ENCODE measurements around the gene TMIE. TPM values are rescaled to one million over a fixed set of nuclear protein-coding genes. Genes with fewer than 3 reads are reported as not detected.
"Not testable (repeated sequence)": the region's sequence is repeated elsewhere in the genome, so short reads cannot be mapped to it uniquely, and the experiment has no call there.

TMIE gene
- total RNA-seq, 2 experiments from 2014 or later: 1.5 to 1.6 TPM

DNA sequence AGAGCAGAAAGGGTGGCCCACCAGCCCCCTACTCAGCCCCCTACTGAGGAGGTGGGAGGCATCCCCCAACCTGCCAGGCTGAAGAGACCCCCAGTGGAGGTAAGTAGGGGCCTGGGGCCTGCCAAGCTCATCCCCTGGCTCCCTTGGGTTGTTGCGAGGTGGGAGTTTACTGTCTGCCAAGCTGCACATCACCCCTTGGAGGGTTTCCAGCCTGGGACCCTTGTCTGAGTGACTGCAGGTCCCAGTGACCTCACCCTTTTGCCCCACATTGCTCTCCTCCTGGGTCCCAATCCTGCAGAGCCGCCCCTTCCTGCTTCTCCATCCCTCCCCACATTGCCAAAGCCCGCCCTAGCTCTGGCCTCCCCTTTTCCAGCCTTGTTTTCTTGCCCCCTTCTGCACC lies 6.7 kb upstream of the TMIE start:
- DNase-seq: no peak
- intact Hi-C loops (cut with DNase I, micrococcal nuclease): loop anchor here in 1 of 2 experiments (5.0 kb wide), 1 partner anchor 688 kb away; the partner anchor contains the start of gene PTPN23
- peak overlapping the region; percentile 73 for H3K4me3 Mint-ChIP-seq
- peak overlapping the region; percentile 47 for H3K27ac Mint-ChIP-seq
- ATAC-seq: no peak
- POLR2A ChIA-PET: no interaction called here
- CTCF ChIA-PET: interaction anchor here (0.6 to 2.1 kb wide), 3 partner anchors 66 to 326 kb away, joined by 3 to 6 read pairs (median 3); no protein-coding TSS in a partner anchor
- H3K4me1 Mint-ChIP-seq: peaks cover 55% of the 10 kb centered on the region
- H3K9me3 Mint-ChIP-seq (ENCODE audit: low read depth): no peaks in the 10 kb centered on the region
- H3K36me3 Mint-ChIP-seq (ENCODE audit: low read depth): no peaks in the 10 kb centered on the region
- H3K27me3 Mint-ChIP-seq: no peaks in the 10 kb centered on the region

DNA sequence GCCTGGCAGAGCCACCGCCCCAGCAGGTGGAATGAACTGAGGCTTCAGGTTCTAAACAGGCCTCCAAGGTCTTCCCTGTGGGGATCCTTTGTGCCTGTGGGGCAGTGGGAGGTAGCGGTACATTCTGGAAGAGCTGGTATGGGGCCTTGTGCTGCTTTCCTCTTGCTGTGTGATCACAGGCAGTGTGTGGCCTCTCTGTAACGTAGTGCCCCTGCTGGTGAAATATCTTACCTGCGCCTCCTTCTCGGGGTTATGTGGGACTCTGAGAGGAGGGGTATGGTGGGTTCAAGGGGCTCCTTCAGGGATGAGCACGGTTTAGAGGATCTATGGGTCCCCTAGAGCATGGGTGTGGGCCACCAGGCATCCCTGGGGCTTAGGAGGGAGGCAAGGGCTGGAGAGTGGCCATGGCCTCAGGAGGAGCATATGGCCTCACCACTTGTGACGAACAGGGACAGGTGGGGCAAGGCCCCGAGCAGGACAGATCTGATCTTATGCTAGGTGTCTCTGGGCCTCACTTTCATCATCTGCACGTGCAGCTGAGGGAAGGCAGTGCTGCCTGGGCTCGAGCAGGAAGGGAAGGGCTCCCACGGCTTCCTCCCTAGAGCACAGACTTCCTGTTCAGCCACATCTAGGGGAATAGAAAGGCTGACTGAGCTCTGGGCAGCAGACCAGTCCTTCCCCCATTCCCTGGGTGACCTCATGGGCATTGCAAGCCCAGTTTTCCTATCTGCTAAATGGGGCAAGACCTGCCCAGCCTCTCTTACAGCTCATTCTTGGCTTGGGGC lies 5.8 kb upstream of the TMIE start:
- H3K4me1 Mint-ChIP-seq: peaks cover 56% of the 10 kb centered on the region
- ATAC-seq: peak; percentile 61
- H3K9me3 Mint-ChIP-seq (ENCODE audit: low read depth): no peaks in the 10 kb centered on the region
- ChIA-PET CTCF (interaction anchor here (0.7 to 1.4 kb wide), 3 partner anchors 118 to 214 kb away, joined by 3 to 8 read pairs (median 3); no protein-coding TSS in a partner anchor), POLR2A (no interaction called here)
- H3K36me3 Mint-ChIP-seq (ENCODE audit: low read depth): no peaks in the 10 kb centered on the region
- intact Hi-C loops (cut with DNase I, micrococcal nuclease): no loop called here
- H3K4me3 Mint-ChIP-seq: peak overlapping the region; percentile 73
- peak; percentile 69 for DNase-seq
- H3K27ac Mint-ChIP-seq: peak overlapping the region; percentile 90
- H3K27me3 Mint-ChIP-seq: no peaks in the 10 kb centered on the region

DNA sequence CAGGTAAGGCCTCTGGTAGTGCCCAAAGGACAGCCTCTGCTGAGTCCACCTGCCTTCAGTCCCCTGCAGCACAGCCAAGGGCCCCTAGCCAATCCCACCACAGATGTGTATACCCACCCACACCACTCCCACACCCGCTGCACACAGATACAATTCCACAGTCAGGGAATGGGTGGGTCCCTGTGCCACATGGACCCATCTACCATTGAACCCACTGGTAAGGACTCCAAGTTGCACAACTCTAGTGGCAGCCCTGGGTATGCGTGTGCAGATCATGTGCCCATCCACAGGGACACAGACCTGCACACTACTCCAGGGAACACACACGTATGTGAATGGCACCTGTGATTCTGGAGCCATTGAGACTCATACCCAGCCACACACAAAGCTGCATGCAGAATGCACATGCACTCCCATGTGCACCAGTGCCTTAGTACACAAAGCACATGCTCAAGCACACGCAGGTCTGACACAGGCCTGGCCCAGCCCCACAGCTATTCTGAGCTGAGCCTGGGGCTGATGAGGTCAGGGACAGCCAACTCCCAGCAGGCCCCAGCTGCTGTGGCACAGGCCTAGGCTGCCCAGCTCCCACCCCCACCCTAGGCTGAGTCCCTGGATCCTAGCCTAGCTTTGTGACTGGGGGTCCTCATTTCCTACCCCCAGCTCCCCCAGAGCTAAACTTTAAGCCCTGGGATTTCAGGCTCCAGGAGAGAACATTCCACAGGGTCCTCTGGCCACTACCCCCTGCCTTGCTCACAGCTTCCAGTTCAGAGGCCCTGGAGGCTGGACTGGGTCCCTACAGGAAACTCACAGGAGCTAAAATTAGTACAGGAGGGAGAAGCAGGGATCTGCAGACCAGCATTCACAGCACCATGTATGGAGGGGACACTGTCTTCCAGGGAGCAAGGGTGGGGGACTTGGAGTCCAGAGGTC lies 5.0 kb upstream of the TMIE start:
- DNase-seq: peak; percentile 32
- intact Hi-C loops (cut with DNase I, micrococcal nuclease): no loop called here

DNA sequence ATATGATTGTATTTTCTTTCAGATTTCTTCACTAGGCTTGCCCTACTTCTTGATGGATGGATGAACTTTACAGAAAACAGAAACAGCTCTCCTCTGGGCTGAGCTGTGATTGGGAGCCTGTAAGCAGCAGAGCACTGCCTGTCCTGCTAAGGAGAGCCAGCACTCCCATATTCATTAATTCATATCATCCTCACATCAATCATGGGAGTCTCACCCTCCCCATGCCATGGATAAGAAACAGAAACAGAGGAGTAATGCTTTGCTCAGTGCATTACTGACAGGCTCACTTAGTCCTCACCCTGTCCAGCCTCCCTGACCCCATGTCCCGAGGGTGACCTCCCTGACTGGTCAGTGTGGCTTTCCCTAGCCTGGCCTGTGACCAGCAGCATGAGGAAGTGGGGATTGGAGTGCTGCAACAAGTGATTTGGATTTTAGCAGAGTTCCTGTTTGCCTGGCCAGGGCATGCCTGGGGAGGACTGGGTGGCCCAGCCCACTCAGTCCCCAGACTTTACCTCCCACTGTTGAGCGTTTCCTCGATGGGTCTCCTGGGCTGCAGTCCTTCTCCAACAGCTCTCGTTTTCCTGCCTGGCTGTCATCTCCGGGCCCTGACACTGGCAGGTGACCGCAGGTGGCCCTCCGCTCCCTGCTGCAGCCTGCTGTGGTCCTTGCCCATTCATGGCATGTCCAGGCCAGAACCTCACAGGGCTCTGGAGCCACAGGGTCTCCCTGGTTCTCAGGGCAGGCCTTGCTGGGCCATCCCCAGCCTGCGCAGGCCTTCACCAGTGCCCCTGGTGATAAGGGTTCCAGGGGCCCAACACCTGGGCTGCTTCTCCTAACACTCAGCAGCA lies 1.3 kb upstream of the TMIE start:
- Mint-ChIP-seq H3K9me3 (ENCODE audit: low read depth) (no peaks in the 10 kb centered on the region), H3K27ac (no peak overlapping the region), H3K4me3 (no peak overlapping the region), H3K4me1 (peaks cover 32% of the 10 kb centered on the region), H3K27me3 (peaks cover 1% of the 10 kb centered on the region), H3K36me3 (ENCODE audit: low read depth) (no peaks in the 10 kb centered on the region)
- POLR2A ChIA-PET: no interaction called here
- CTCF ChIA-PET: no interaction called here
- ATAC-seq (no peak), DNase-seq (no peak)
- intact Hi-C loops (cut with DNase I, micrococcal nuclease): loop anchor here in 1 of 2 experiments (10.0 kb wide), 1 partner anchor 145 kb away; no protein-coding TSS in a partner anchor

More for the DNA sequence above, 5.0 kb upstream of the TMIE start:
- Mint-ChIP-seq H3K27ac (peak overlapping the region; percentile 90), H3K36me3 (ENCODE audit: low read depth) (no peaks in the 10 kb centered on the region), H3K27me3 (no peaks in the 10 kb centered on the region), H3K4me3 (peak overlapping the region; percentile 73), H3K9me3 (ENCODE audit: low read depth) (no peaks in the 10 kb centered on the region), H3K4me1 (peaks cover 52% of the 10 kb centered on the region)
- POLR2A ChIA-PET: interaction anchor here (0.6 kb wide), 1 partner anchor 68 kb away, joined by 3 read pairs; no protein-coding TSS in a partner anchor
- CTCF ChIA-PET: interaction anchor here (0.7 to 1.4 kb wide), 5 partner anchors 14 to 213 kb away, joined by 3 to 8 read pairs (median 3); no protein-coding TSS in a partner anchor
- no peak for ATAC-seq

DNA sequence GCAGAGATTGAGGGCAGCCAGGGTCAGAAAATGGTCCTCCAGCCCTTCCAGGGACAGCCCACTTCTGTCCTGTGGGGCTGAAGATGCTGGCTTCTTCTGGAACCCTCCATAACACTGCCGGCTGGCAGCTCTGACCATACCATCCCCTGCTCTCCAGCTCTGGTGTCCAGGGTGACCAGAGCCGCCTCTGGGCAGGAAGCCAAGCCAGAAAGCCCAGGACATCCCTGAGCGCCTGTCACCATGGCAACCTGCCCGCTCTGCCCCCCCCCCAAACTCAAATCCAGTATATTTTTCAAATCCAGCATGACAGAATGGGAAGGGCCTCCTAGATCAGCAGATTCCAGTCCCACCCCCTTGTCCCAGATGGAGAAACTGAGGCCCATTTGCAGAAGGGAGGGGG lies 420 bp upstream of the TMIE start:
- DNase-seq: no peak
- Mint-ChIP-seq H3K4me3 (no peak overlapping the region), H3K9me3 (ENCODE audit: low read depth) (no peaks in the 10 kb centered on the region), H3K4me1 (peaks cover 23% of the 10 kb centered on the region), H3K27me3 (peaks cover 1% of the 10 kb centered on the region), H3K36me3 (ENCODE audit: low read depth) (no peaks in the 10 kb centered on the region), H3K27ac (no peak overlapping the region)
- POLR2A ChIA-PET: no interaction called here
- CTCF ChIA-PET: no interaction called here
- no peak for ATAC-seq
- intact Hi-C loops (cut with DNase I, micrococcal nuclease): loop anchor here in 1 of 2 experiments (10.0 kb wide), 1 partner anchor 144 kb away; no protein-coding TSS in a partner anchor

DNA sequence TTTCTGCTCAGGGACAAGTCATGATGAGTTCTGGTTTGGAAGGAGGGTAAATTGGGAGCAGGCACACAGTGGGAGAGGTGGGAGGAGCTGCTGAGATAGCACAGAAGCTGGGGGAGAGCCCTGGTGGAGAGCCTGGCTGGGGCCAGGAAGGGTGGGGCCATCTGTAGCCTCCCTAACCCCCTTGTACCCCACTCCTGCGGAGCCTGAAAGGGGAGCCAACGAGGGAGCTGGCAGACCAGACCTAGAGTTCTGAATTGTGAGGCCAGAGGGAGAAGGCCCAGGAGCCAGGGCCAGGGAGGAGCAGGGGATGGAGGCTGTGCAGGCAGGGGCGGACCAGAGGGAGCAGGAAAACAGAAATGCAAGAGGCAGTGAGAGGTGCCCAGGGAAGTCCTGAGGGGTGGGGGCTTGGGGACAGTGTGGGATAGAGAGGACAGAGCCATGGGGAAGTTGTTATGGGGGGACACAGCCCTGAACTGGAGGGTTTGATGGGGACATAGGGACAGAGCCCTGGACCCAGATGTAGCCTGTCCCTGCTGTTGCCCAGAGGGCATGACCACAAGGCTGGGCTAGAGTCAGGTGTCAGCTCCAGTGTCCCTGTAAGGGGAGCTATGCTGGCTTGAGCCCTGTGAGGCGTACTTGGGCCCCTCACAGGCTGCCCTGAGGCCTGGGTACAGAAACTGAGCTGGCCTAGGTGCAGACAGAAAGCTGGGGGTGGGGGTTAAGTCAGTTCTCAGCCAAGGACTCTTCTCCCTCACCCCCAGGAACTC lies 1.2 kb downstream of the TMIE start:
- intact Hi-C loops (cut with DNase I, micrococcal nuclease): loop anchor here in 1 of 2 experiments (10.0 kb wide), 1 partner anchor 142 kb away; no protein-coding TSS in a partner anchor
- Mint-ChIP-seq H3K27me3 (peaks cover 1% of the 10 kb centered on the region), H3K4me3 (no peak overlapping the region), H3K36me3 (ENCODE audit: low read depth) (no peaks in the 10 kb centered on the region), H3K27ac (no peak overlapping the region), H3K4me1 (peaks cover 16% of the 10 kb centered on the region), H3K9me3 (ENCODE audit: low read depth) (no peaks in the 10 kb centered on the region)
- POLR2A ChIA-PET: no interaction called here
- DNase-seq (no peak), ATAC-seq (no peak)
- CTCF ChIA-PET: interaction anchor here (0.8 to 2.3 kb wide), 7 partner anchors 16 to 207 kb away, joined by 3 to 12 read pairs (median 3); no protein-coding TSS in a partner anchor

DNA sequence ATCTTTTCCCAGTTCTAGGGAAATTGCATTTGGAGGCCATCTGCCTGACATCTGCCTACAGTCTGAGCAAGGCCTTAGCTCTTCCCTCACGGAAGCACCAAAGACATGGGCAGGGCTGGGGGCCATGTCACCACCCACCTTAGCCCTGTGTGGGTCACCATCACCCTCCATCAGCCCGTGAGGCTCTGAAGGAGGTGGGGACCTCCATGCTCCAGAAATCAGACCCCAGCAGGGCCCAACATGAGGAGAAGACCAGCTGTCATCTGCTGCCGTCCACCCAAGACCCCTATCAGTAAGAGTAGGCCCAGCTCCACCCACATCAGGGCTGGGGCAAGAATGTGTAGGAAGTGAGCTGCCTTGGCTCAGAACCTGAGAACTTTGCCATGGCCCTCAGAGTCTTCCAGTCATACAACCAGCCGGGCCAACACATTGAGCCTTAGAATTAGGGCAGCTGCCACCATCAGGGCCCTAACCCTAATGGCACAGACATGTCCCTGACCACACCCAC lies 1.9 kb downstream of the TMIE start:
- H3K27me3 Mint-ChIP-seq: peaks cover 1% of the 10 kb centered on the region
- H3K4me1 Mint-ChIP-seq: peaks cover 14% of the 10 kb centered on the region
- H3K36me3 Mint-ChIP-seq (ENCODE audit: low read depth): no peaks in the 10 kb centered on the region
- intact Hi-C loops (cut with DNase I, micrococcal nuclease): loop anchor here in 1 of 2 experiments (10.0 kb wide), 1 partner anchor 142 kb away; no protein-coding TSS in a partner anchor
- H3K4me3 Mint-ChIP-seq: no peak overlapping the region
- CTCF ChIA-PET: interaction anchor here (0.6 to 2.3 kb wide), 10 partner anchors 15 to 289 kb away, joined by 3 to 12 read pairs (median 3); no protein-coding TSS in a partner anchor
- H3K27ac Mint-ChIP-seq: no peak overlapping the region
- POLR2A ChIA-PET: no interaction called here
- H3K9me3 Mint-ChIP-seq (ENCODE audit: low read depth): no peaks in the 10 kb centered on the region
- no peak for ATAC-seq
- no peak for DNase-seq

DNA sequence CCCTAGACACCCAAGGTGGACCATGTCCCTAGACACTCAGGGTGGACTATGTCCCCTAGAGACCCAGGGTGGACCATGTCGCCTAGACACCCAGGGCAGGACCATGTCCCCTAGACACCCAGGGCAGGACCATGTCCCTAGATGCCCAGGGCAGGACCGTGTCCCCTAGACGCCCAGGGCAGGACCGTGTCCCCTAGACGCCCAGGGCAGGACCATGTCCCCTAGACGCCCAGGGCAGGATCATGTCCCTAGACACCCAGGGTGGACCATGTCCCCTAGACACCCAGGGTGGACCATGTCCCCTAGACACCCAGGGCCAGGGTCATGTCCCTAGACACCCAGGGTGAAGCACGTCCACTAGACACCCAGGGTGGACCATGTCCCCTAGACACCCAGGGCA lies 3.2 kb downstream of the TMIE start:
- H3K9me3 Mint-ChIP-seq (ENCODE audit: low read depth); DNase-seq; H3K36me3 Mint-ChIP-seq (ENCODE audit: low read depth); H3K4me3 Mint-ChIP-seq; ATAC-seq; H3K27ac Mint-ChIP-seq; H3K27me3 Mint-ChIP-seq; POLR2A ChIA-PET: not testable (repeated sequence)
- H3K4me1 Mint-ChIP-seq: peaks cover 11% of the 10 kb centered on the region
- CTCF ChIA-PET: interaction anchor here (1.0 kb wide), 1 partner anchor 10 kb away, joined by 3 read pairs; no protein-coding TSS in a partner anchor
- intact Hi-C loops (cut with DNase I, micrococcal nuclease): loop anchor here (2.0 to 10.0 kb wide), 2 partner anchors 140 to 142 kb away; no protein-coding TSS in a partner anchor

DNA sequence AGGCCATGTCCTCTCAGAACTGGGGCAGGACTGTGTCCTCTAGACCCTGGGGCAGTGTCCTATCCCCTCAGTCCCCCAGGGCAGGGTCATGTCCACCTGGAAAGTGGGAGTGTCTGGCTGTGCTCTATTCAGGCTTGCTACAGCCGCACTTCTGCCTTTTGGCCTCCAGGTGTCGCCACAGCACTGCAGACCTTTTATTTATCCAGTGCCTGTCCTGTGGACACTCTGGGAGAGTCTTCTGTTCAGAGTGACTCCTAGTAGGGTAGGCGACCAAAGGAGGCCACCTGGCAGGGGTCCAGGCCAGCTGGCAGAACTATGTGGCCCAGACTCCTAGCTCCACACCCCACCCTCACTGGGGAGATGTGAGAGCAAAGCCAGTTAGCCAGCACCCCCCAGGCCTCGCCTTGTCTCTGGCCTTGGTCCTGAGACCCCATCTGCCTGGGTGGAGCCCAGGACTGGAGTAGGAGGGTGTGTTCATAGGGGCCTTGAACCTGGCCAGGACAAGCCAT lies 3.9 kb downstream of the TMIE start:
- no peak overlapping the region for H3K4me3 Mint-ChIP-seq
- peaks cover 1% of the 10 kb centered on the region for H3K27me3 Mint-ChIP-seq
- POLR2A ChIA-PET: no interaction called here
- CTCF ChIA-PET: interaction anchor here (0.9 to 1.2 kb wide), 5 partner anchors 75 to 190 kb away, joined by 3 to 5 read pairs (median 4); no protein-coding TSS in a partner anchor
- intact Hi-C loops (cut with DNase I, micrococcal nuclease): loop anchor here (1.0 to 10.0 kb wide), 4 partner anchors 140 to 204 kb away; no protein-coding TSS in a partner anchor
- DNase-seq (peak; percentile 80), ATAC-seq (peak; percentile 81)
- H3K4me1 Mint-ChIP-seq: peaks cover 8% of the 10 kb centered on the region
- H3K36me3 Mint-ChIP-seq (ENCODE audit: low read depth): no peaks in the 10 kb centered on the region
- no peaks in the 10 kb centered on the region for H3K9me3 Mint-ChIP-seq (ENCODE audit: low read depth)
- no peak overlapping the region for H3K27ac Mint-ChIP-seq
